Ishikawa (cell line): Measurements from ENCODE around the gene UBALD1.

ENCODE experiments used
- EP300 ChIP-seq: IDR thresholded peaks from 2 replicates; pipeline ENCODE4 v1.6.1; 2012; ENCODE audit warnings: borderline replicate concordance
- FOXM1 ChIP-seq: IDR thresholded peaks from 2 replicates; pipeline ENCODE4 v1.6.1; 2012; ENCODE audit warnings: low read depth, borderline replicate concordance
- MAX ChIP-seq: IDR thresholded peaks from 2 replicates; pipeline ENCODE4 v1.6.1; 2012
- REST ChIP-seq: IDR thresholded peaks from 2 replicates; pipeline ENCODE4 v1.6.1; 2012; ENCODE audit warnings: low read depth, mild to moderate bottlenecking
- TCF12 ChIP-seq: IDR thresholded peaks from 2 replicates; pipeline ENCODE4 v1.6.1; 2012; ENCODE audit warnings: low read depth
- YY1 ChIP-seq: IDR thresholded peaks from 2 replicates; pipeline ENCODE4 v1.6.1; 2012; ENCODE audit warnings: low read depth
- ZBTB7A ChIP-seq: IDR thresholded peaks from 2 replicates; pipeline ENCODE4 v1.6.1; 2012; ENCODE audit warnings: low read depth

- no peak for TF ChIP-seq MAX
- no peak for TF ChIP-seq EP300
- no peak for TF ChIP-seq TCF12
- no peak for TF ChIP-seq FOXM1
- no peak for TF ChIP-seq YY1
- no peak for TF ChIP-seq REST
- TF ChIP-seq ZBTB7A: no peak
Measured at GRCh38 chr16:4625560-4626159, 11.0 kb upstream of the UBALD1 start.
